Vagina (tissue), 2 donors: ENCODE results near the gene HIPK2. TPM values are rescaled to one million over a fixed set of nuclear protein-coding genes. Genes with fewer than 3 reads are reported as not detected.

Experiments
- DNase-seq, 2 donors: peaks; one replicate each; pipeline ENCODE4 v3.0.0-alpha.2; 2017; ENCODE audit errors: extremely low spot score in 2 of 2
- H3K27ac ChIP-seq: fragments of 200-600 bp; sonication (generic); one replicate; pipeline ENCODE4 v1.5.1; 2019
- H3K27me3 ChIP-seq: fragments of 200-600 bp; sonication (generic); one replicate; pipeline ENCODE4 v1.5.1; 2019
- H3K36me3 ChIP-seq, 2 donors: fragments of 200-600 bp; sonication (generic); one replicate each; pipeline ENCODE4 v1.5.1; 2017 to 2019
- H3K4me1 ChIP-seq: fragments of 200-600 bp; sonication (generic); one replicate; pipeline ENCODE4 v1.5.1; 2019
- H3K4me3 ChIP-seq, 2 donors: fragments of 200-600 bp; sonication (generic); 1 replicate in 1 of 2; 2 replicates in 1 of 2; pipeline ENCODE4 v1.5.1; 2016 to 2019
- H3K9me3 ChIP-seq: fragments of 200-600 bp; sonication (generic); one replicate; pipeline ENCODE4 v1.5.1; 2019
- POLR2A ChIP-seq, 2 donors: fragments of 450-650 bp; IDR thresholded peaks; one replicate each; pipeline ENCODE4 v1.6.1; 2017; ENCODE audit warnings: antibody characterized with exemption in 2 of 2, mild to moderate bottlenecking in 2 of 2, moderate library complexity in 2 of 2
- POLR2AphosphoS5 ChIP-seq, 2 donors: sonication (generic); formaldehyde crosslinking; IDR thresholded peaks; one replicate each; pipeline ENCODE4 v1.9.0; 2017; ENCODE audit warnings: antibody characterized with exemption in 2 of 2, mild to moderate bottlenecking in 2 of 2, low read depth in 1 of 2; ENCODE audit not compliant: insufficient read depth in 1 of 2
- intact Hi-C: fragments of 100-400 bp; cut with DNase I; formaldehyde crosslinking; loops from one replicate; pipeline ENCODE4 v1.15.1; 2023
- total RNA-seq: library from RNA; depleted of rRNA; stranded (reverse); fragments of >200 nt; gene quantifications from one replicate; pipeline ENCODE4 v1.2.3, GENCODE V29; 2016
- TF ChIP-seq, protein P1 (sequence below), 3 experiments: fragments of 450-650 bp in 2 of 3; fragments of 200-600 bp in 1 of 3; sonication (generic) in 1 of 3; IDR thresholded peaks; one replicate each; pipeline ENCODE4 v1.5.1; 2017 to 2019; ENCODE audit warnings: antibody characterized with exemption in 3 of 3, mild to moderate bottlenecking in 2 of 3, moderate library complexity in 2 of 3

Gene HIPK2
- total RNA-seq, 1 donor from 2014 or later, result 21.9 TPM

DNA sequence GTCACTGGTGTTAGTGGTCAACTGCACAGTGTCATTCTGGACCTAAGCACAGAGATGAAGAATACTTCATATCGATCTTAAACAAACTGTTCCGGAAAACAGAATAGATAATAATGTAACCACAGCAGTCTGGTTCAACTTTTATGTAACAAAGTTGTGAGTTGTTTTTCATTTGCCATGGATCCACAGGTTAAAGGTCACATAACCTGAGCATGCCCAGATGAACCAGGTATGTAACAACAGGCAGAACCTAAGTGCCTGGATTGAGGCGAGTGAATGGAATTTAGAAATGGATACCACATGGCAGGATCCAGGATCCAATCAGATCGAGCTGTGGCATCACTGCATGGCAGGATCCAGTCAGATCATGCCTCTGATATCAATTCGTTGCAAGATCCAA, 167.2 kb downstream of the HIPK2 start:
- no peaks in the 10 kb centered on the region for H3K4me1 ChIP-seq
- H3K27ac ChIP-seq, result no peak overlapping the region
- TF ChIP-seq POLR2AphosphoS5 (IDR thresholded peaks at IDR 0.05; ENCODE audit: insufficient read depth in 1 of 2, low read depth in 1 of 2) (no peak), POLR2A (IDR thresholded peaks at IDR 0.05) (no peak)
- TF ChIP-seq, protein P1, sequence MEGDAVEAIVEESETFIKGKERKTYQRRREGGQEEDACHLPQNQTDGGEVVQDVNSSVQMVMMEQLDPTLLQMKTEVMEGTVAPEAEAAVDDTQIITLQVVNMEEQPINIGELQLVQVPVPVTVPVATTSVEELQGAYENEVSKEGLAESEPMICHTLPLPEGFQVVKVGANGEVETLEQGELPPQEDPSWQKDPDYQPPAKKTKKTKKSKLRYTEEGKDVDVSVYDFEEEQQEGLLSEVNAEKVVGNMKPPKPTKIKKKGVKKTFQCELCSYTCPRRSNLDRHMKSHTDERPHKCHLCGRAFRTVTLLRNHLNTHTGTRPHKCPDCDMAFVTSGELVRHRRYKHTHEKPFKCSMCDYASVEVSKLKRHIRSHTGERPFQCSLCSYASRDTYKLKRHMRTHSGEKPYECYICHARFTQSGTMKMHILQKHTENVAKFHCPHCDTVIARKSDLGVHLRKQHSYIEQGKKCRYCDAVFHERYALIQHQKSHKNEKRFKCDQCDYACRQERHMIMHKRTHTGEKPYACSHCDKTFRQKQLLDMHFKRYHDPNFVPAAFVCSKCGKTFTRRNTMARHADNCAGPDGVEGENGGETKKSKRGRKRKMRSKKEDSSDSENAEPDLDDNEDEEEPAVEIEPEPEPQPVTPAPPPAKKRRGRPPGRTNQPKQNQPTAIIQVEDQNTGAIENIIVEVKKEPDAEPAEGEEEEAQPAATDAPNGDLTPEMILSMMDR (IDR thresholded peaks at IDR 0.05), result no peak
- intact Hi-C loops, result no loop called here
- no peaks in the 10 kb centered on the region for H3K27me3 ChIP-seq
- DNase-seq, result no peak
- H3K9me3 ChIP-seq, result no peaks in the 10 kb centered on the region
- no peak overlapping the region for H3K4me3 ChIP-seq
- H3K36me3 ChIP-seq, result peaks cover 0 to 41% of the 10 kb centered on the region in 2 donors

DNA sequence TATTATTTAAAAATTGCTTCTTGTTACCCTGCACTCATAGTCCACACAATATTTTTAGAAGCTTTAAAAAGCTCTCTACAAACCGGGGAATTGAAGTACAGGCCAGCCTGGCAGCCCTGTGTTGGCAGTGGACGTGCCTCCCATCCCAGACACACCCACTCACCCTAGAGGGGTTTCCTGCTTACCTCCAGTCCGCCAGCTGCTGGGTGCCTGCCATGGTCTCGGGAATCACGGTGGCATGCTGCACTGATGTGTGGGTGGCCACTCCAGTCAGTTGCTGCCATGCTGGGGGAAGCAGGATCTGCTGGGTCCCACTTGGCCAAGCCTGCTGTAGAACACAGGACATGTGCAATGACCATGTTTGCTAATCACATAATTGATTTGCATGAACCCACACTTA, 173.9 kb downstream of the HIPK2 start:
- no peak for DNase-seq
- Histone ChIP-seq H3K27me3 (no peaks in the 10 kb centered on the region), H3K36me3 (peaks cover 0 to 52% of the 10 kb centered on the region in 2 donors), H3K4me1 (no peaks in the 10 kb centered on the region), H3K27ac (no peak overlapping the region), H3K4me3 (no peak overlapping the region), H3K9me3 (no peaks in the 10 kb centered on the region)
- TF ChIP-seq POLR2A (IDR thresholded peaks at IDR 0.05), result no peak
- TF ChIP-seq POLR2AphosphoS5 (IDR thresholded peaks at IDR 0.05; ENCODE audit: insufficient read depth in 1 of 2, low read depth in 1 of 2), result no peak
- TF ChIP-seq, protein P1 (IDR thresholded peaks at IDR 0.05), result no peak
- intact Hi-C loops, result no loop called here

- H3K4me1 ChIP-seq, result no peaks in the 10 kb centered on the region
- intact Hi-C loops, result no loop called here
- no peak overlapping the region for H3K4me3 ChIP-seq
- H3K9me3 ChIP-seq, result no peaks in the 10 kb centered on the region
- H3K36me3 ChIP-seq, result peaks cover 0 to 56% of the 10 kb centered on the region in 2 donors
- no peaks in the 10 kb centered on the region for H3K27me3 ChIP-seq
- TF ChIP-seq, protein P1 (IDR thresholded peaks at IDR 0.05), result no peak
- no peak for TF ChIP-seq POLR2AphosphoS5 (IDR thresholded peaks at IDR 0.05; ENCODE audit: insufficient read depth in 1 of 2, low read depth in 1 of 2)
- TF ChIP-seq POLR2A (IDR thresholded peaks at IDR 0.05), result no peak
- no peak for DNase-seq
- no peak overlapping the region for H3K27ac ChIP-seq
These were observed 174.5 kb downstream of the HIPK2 start for GRCh38 chr7:139603282-139603681.

GRCh38 chr7:139602143-139602722, 175.6 kb downstream of the HIPK2 start:
- no peak for DNase-seq
- Histone ChIP-seq H3K4me3 (no peak overlapping the region), H3K4me1 (no peaks in the 10 kb centered on the region), H3K36me3 (peaks cover 0 to 51% of the 10 kb centered on the region in 2 donors), H3K27me3 (no peaks in the 10 kb centered on the region), H3K9me3 (no peaks in the 10 kb centered on the region), H3K27ac (no peak overlapping the region)
- intact Hi-C loops, result no loop called here
- TF ChIP-seq POLR2AphosphoS5 (IDR thresholded peaks at IDR 0.05; ENCODE audit: insufficient read depth in 1 of 2, low read depth in 1 of 2), result no peak
- TF ChIP-seq, protein P1 (IDR thresholded peaks at IDR 0.05), result peak in 1 of 3 experiments; percentile 39

DNA sequence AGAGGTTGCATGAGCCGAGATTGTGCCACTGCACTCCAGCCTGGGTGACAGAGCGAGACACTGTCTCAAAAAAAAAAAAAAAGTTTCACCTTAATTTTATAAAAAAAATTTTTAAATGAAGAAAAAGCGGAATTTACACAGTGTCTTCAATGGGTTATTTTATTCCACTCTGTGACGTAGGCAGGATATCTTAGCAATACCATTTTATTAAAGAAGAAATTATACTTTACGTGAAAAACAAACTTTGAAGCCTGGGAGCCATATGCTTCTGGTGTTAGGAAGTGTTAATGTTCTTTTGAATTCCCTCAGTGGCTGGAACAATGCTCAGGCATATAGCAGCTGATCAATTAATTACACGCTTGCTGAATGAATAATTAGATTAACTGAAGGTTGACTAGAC, 176.6 kb downstream of the HIPK2 start:
- Histone ChIP-seq H3K9me3 (no peaks in the 10 kb centered on the region), H3K27me3 (no peaks in the 10 kb centered on the region), H3K4me1 (no peaks in the 10 kb centered on the region), H3K4me3 (no peak overlapping the region), H3K36me3 (peaks cover 0 to 57% of the 10 kb centered on the region in 2 donors), H3K27ac (no peak overlapping the region)
- no peak for DNase-seq
- TF ChIP-seq POLR2A (IDR thresholded peaks at IDR 0.05) (no peak), POLR2AphosphoS5 (IDR thresholded peaks at IDR 0.05; ENCODE audit: insufficient read depth in 1 of 2, low read depth in 1 of 2) (no peak)
- TF ChIP-seq, protein P1 (IDR thresholded peaks at IDR 0.05), result no peak
- intact Hi-C loops, result no loop called here
